ENCODE measurements around the gene IFIT1B.

IFIT1B gene

GRCh38 chr10:89348975-89349374, 28.9 kb upstream of the IFIT1B start:
- peak; percentile 26 for DNase-seq

DNA sequence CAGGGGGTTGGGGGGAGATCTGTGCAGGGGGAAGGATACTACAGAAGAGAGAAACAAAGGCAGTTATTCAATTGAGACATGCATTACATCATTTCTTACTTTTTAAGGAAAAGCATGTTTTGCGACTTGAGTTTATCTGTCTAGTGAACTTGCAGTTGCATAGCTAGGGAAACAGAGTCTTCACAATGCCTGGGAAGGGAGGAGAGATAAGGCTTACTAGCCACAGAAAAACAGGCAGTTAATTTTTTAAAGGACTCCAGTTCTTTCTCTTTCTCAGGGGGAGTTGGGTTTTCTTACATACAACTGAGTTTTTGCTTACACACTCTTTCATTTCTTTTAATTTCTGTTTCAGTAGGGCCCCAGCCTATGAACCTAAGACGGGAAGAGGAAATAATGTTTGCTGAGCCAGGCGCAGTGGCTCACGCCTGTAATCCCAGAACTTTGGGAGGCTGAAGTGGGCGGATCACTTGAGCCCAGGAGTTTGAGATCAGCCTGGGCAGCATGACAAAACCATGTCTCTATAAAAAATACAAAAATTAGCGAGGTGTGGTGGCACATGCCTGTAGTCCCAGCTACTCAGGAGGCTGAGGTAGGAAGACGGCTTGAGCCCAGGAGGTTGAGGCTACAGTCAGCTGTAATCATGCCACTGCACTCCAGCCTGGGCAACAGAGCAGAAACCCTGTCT, 27.1 kb upstream of the IFIT1B start:
- peak; percentile 28 for DNase-seq

DNA sequence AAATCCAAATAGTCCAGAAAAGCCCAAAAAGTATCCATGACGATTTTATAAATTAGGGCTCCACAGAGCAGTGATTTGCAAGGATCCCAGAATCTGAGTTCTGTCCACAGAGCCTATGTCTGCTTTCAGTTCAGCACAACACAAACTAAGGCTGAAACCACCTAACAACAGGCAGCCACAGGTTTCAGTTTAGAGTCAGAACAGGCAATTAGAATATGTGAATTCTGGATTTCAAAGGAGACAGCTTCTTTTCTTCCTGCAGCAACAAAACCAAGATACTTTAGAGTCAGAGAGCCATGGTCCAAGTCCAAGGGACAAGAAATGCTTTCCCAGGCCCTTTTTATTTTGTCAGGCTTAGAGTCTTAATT, 26.5 kb upstream of the IFIT1B start:
- DNase-seq = no peak

- DNase-seq = peak; percentile 37
Observed at GRCh38 chr10:89351780-89352597, 25.9 kb upstream of the IFIT1B start.

GRCh38 chr10:89352802-89353201, 25.1 kb upstream of the IFIT1B start:
- peak; percentile 30 for DNase-seq

GRCh38 chr10:89355394-89355931, 22.4 kb upstream of the IFIT1B start:
- DNase-seq = no peak

DNA sequence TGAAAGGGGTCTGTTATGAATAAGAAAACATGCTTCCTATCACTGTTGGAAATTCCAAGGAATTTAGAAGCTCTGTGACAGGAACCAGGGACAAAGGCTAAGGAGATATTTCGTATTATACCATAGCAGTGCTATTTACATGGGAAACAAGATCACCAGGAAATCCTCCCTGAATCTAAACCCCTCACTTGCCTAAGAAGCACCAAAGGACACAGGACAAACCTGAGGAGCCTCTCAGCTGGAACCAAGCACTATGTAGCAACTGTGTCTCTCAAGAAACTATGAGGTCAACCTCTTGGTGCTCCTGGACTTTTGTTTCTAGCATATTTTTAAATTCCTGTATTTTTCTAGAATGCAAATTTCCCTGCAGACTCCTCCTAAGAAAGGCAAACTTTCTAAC, 20.8 kb upstream of the IFIT1B start:
- no peak for DNase-seq

DNA sequence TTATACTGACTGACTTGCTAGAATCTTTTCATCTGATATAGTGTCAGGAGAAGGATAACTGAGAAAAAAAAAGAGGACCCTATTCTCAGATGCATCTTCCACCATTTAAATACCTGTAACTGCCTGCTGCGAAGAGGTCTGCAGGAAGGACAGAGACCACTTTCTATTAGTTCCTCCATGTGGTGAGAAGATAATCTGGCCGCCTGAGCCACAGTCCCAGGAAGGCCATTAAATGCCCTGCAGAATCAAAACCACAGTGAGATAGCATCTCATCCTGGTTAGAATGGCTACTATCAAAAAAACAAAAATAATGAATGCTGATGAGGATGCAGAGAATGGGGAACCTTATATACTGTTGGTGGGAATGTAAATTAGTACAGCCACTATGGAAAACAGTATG, 19.9 kb upstream of the IFIT1B start:
- DNase-seq = no peak

DNA sequence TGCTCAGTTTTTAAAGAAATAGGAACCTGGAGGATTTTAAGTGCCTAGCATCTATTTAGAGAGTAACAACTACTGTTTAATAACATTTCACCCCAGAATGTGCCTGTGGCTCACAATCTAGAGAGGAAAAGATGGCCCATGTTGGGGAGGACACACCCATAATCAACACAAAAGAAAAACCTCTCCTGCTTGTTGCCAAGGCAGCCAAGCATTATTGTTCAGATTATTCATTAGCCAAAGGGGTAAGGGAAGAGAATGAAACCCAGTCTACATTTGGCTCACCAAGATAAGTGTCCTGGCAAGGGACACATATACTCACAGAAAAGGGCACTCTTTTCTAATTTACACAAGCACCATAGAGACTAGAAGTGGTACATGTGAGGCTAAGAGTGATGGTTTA, 17.7 kb upstream of the IFIT1B start:
- DNase-seq = no peak

GRCh38 chr10:89362929-89363328, 14.9 kb upstream of the IFIT1B start:
- DNase-seq = no peak

- no peak for DNase-seq
Observed at GRCh38 chr10:89363729-89364442, 14.0 kb upstream of the IFIT1B start.

DNA sequence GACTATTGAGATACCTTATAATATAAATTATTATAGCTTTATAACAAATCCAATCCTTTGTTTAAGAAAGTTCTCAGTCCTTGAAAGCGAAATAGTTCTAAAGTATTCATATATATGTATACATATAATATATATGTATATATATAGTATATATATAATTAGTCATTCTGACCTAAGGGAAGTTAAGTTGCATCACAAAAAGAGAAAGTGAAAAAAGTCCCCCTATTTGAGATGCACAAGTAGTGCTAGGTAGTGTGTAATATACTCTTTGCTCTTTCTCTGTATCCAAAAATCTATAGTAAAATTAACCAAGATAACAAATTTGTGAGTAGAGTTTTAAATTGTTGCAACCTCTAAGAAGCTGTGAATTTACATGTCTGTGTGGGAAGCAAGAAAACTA, 13.3 kb upstream of the IFIT1B start:
- no peak for DNase-seq

- no peak for DNase-seq
Observed at GRCh38 chr10:89367529-89367928, 10.3 kb upstream of the IFIT1B start.

- DNase-seq = no peak
Observed at GRCh38 chr10:89368129-89368528, 9.7 kb upstream of the IFIT1B start.

DNA sequence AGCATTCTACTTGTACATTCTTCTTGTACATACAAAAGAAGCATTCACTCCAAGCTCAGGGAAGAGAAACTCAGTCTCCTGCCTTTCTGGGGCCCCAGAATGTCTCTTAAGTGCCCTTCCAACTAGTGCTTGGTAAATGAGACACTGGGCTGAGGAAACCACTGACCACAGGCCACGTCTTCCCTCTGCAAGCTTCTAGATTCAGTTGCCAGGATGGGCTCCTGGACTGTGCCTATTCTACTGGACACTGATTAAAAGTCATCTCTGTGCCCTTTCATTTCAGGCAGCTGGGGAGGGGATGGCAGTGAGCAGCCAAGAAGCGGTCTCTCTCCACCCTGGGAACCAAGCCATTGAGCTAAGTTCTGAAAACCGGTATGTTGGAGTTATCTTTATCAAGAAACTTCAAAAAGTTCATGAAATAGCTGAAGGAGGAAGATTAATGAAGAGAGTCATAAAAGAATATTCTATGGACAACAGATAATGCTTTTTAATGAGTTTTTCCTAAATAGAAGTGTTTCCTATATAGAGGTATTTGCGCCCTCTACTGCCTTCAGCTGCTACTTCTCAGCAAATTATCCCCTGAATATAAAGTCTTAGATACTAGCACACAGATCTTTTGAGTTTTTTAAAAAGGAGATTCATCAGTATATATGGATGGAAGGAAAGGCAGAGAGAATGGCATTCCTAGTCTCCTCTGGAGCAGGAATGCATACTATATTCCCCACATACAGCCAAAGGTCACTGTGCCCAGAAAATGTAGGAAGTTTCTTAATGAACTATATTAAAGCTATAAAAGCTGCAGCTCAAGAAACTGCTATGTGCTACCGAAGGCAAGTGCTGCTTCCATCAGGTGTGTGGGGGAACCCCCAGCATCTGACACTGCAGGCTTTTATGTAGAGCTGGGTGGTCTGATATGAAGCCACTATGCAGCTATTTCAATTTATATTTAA, 8.4 kb upstream of the IFIT1B start:
- no peak for DNase-seq

DNA sequence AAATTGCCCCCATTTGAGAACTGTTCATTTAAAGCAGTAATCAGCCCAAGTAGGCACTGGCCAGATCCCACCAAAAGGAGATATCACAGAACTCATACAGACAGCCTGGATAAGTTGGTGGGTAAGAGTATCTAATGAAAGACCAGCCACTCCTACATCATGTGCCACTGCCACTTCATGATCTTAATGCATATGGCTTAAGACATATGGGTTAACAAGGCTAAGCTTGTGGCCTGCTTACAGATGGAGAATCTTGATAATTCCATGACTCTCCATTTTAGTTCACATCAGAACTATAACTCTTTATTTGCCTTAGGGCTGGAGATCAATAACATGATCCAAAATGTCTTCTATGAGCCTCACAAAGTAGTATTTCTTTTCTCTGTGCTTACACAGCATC, 6.8 kb upstream of the IFIT1B start:
- no peak for DNase-seq

DNA sequence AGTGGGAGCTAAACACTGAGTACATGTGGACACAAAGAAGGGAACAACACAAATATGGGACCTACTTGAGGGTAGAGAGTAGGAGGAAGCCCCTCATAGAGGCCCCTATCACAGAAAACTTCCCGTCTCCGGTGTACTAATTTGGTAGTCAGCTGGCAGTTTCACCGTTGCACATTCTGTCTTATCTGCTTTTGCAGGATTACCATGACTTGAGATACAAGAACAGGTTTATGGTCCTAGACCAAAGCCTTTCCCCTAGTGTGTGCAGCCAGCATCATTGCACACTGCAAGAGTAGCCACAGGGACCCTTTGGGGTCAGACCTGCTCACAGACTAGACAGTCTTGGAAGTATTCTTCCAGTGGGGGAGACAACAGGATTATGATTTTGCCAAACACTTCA, 5.9 kb upstream of the IFIT1B start:
- no peak for DNase-seq

DNA sequence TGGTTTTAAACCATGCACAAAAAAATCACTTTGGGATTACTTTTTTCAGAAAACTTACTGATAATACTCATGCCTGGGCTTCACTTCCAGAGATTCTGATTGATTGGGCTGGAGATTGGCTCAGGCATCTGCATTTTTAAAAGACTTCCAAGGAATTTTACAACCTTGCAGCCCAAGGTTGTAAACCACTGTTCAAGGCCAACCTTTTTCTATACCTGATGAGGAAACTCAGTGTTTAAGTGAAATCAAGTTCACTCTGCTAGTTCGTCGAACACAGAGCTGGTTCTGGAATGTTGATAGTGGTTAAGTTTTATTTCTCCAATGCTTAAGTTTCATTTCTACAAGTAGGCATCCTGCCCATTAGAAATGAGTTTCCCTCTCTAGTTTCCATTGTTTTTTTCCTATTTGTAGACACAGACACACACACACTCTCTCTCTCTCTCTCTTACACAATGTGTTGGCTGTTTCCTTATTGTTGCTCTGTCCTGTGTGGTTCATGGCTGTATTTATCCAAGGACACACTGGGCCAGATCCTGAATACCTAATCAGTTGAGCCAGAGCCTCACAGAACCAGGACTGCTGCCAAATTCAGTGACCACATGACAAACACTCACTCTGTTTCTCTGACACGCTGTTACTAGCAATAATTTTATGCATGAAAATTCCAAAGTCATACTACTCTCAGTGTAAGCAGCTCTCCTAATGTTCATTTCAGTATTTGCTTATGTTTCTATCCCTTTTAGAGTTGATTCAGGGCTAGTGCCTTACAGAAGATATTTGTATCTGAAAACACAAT, 3.7 kb upstream of the IFIT1B start:
- no peak for DNase-seq

- no peak for DNase-seq
Observed at GRCh38 chr10:89374713-89375141, 3.1 kb upstream of the IFIT1B start.

- DNase-seq = no peak
Observed at GRCh38 chr10:89379103-89379502, 1.2 kb downstream of the IFIT1B start.

- no peak for DNase-seq
Observed at GRCh38 chr10:89382757-89383156, 4.9 kb downstream of the IFIT1B start.
